ENCODE results near the gene U2AF1L4. TPM values are rescaled to one million over a fixed set of nuclear protein-coding genes. Genes with fewer than 3 reads are reported as not detected.

The U2AF1L4 gene
- total RNA-seq, 1 donor from 2014 or later = 44.9 TPM

- Mint-ChIP-seq H3K27me3 (ENCODE audit: unreplicated experiment) (no peaks in the 10 kb centered on the region), H3K9me3 (ENCODE audit: unreplicated experiment) (no peaks in the 10 kb centered on the region), H3K27ac (ENCODE audit: unreplicated experiment) (no peak overlapping the region), H3K4me3 (ENCODE audit: unreplicated experiment) (no peak overlapping the region), H3K36me3 (ENCODE audit: unreplicated experiment) (peaks cover 58% of the 10 kb centered on the region), H3K4me1 (ENCODE audit: unreplicated experiment) (no peaks in the 10 kb centered on the region)
- no peak for DNase-seq (ENCODE audit: extremely low spot score, unreplicated experiment)
- no peak for TF ChIP-seq CTCF (IDR thresholded peaks at IDR 0.05)
These were observed 13.3 kb downstream of the U2AF1L4 start for GRCh38 chr19:35731779-35732405.

GRCh38 chr19:35731353-35731752 lies 13.9 kb downstream of the U2AF1L4 start:
- no peak overlapping the region for H3K4me3 Mint-ChIP-seq (ENCODE audit: unreplicated experiment)
- H3K27ac Mint-ChIP-seq (ENCODE audit: unreplicated experiment) = no peak overlapping the region
- H3K27me3 Mint-ChIP-seq (ENCODE audit: unreplicated experiment) = no peaks in the 10 kb centered on the region
- DNase-seq (ENCODE audit: extremely low spot score, unreplicated experiment) = no peak
- peaks cover 56% of the 10 kb centered on the region for H3K36me3 Mint-ChIP-seq (ENCODE audit: unreplicated experiment)
- no peak for TF ChIP-seq CTCF (IDR thresholded peaks at IDR 0.05)
- H3K9me3 Mint-ChIP-seq (ENCODE audit: unreplicated experiment) = no peaks in the 10 kb centered on the region
- no peaks in the 10 kb centered on the region for H3K4me1 Mint-ChIP-seq (ENCODE audit: unreplicated experiment)

- H3K4me1 Mint-ChIP-seq (ENCODE audit: unreplicated experiment) = no peaks in the 10 kb centered on the region
- H3K9me3 Mint-ChIP-seq (ENCODE audit: unreplicated experiment) = no peaks in the 10 kb centered on the region
- H3K36me3 Mint-ChIP-seq (ENCODE audit: unreplicated experiment) = peaks cover 55% of the 10 kb centered on the region
- H3K27ac Mint-ChIP-seq (ENCODE audit: unreplicated experiment) = no peak overlapping the region
- no peak for TF ChIP-seq CTCF (IDR thresholded peaks at IDR 0.05)
- H3K4me3 Mint-ChIP-seq (ENCODE audit: unreplicated experiment) = no peak overlapping the region
- DNase-seq (ENCODE audit: extremely low spot score, unreplicated experiment) = no peak
- H3K27me3 Mint-ChIP-seq (ENCODE audit: unreplicated experiment) = no peaks in the 10 kb centered on the region
These were observed 14.9 kb downstream of the U2AF1L4 start for GRCh38 chr19:35730326-35730725.

GRCh38 chr19:35729763-35730162 lies 15.5 kb downstream of the U2AF1L4 start:
- TF ChIP-seq CTCF (IDR thresholded peaks at IDR 0.05) = no peak
- no peak for DNase-seq (ENCODE audit: extremely low spot score, unreplicated experiment)
- Mint-ChIP-seq H3K4me3 (ENCODE audit: unreplicated experiment) (no peak overlapping the region), H3K27ac (ENCODE audit: unreplicated experiment) (no peak overlapping the region), H3K27me3 (ENCODE audit: unreplicated experiment) (no peaks in the 10 kb centered on the region), H3K4me1 (ENCODE audit: unreplicated experiment) (no peaks in the 10 kb centered on the region), H3K36me3 (ENCODE audit: unreplicated experiment) (peaks cover 60% of the 10 kb centered on the region), H3K9me3 (ENCODE audit: unreplicated experiment) (no peaks in the 10 kb centered on the region)

GRCh38 chr19:35729021-35729420 lies 16.2 kb downstream of the U2AF1L4 start:
- Mint-ChIP-seq H3K27me3 (ENCODE audit: unreplicated experiment) (no peaks in the 10 kb centered on the region), H3K4me1 (ENCODE audit: unreplicated experiment) (no peaks in the 10 kb centered on the region), H3K4me3 (ENCODE audit: unreplicated experiment) (no peak overlapping the region), H3K9me3 (ENCODE audit: unreplicated experiment) (no peaks in the 10 kb centered on the region), H3K36me3 (ENCODE audit: unreplicated experiment) (peaks cover 59% of the 10 kb centered on the region), H3K27ac (ENCODE audit: unreplicated experiment) (no peak overlapping the region)
- DNase-seq (ENCODE audit: extremely low spot score, unreplicated experiment) = no peak
- TF ChIP-seq CTCF (IDR thresholded peaks at IDR 0.05) = no peak

All from osteocyte (in vitro differentiated cells).